Activated naive CD8-positive, alpha-beta T cell treated with anti-CD3 and anti-CD28 coated beads, Interleukin-2, amount 10 ng/mL, durations not matched to agents 7 days and 5 days (primary cell): ENCODE measurements around the gene PCMTD2. TPM values are rescaled to one million over a fixed set of nuclear protein-coding genes. Genes with fewer than 3 reads are reported as not detected.

ENCODE experiments used
- ATAC-seq: fragments of 150-1000 bp; cut with Tn5 transposase; one replicate; pipeline ENCODE4 v1.10.0; 2021; ENCODE audit warnings: low read depth, moderate library complexity
- POLR2A ChIA-PET: fragments of 350-600 bp; sonication (Branson Sonifier 250); formaldehyde crosslinking; loops from one replicate; lab custom pipeline; 2021; ENCODE audit warnings: antibody characterized with exemption; lab: Charles Lee
- DNase-seq: peaks from one replicate; pipeline ENCODE4 v3.0.0; 2021
- H3K27ac Mint-ChIP-seq: one replicate; pipeline ENCODE4 v1.8.0; 2022; ENCODE audit warnings: mild to moderate bottlenecking, mixed read lengths
- H3K27me3 Mint-ChIP-seq: one replicate; pipeline ENCODE4 v1.8.0; 2022; ENCODE audit warnings: mild to moderate bottlenecking, moderate library complexity, mixed read lengths
- H3K36me3 Mint-ChIP-seq: one replicate; pipeline ENCODE4 v1.8.0; 2021; ENCODE audit warnings: mild to moderate bottlenecking, mixed read lengths
- H3K4me1 Mint-ChIP-seq: one replicate; pipeline ENCODE4 v1.8.0; 2021; ENCODE audit warnings: mixed read lengths
- H3K4me3 Mint-ChIP-seq: one replicate; pipeline ENCODE4 v1.8.0; 2022; ENCODE audit warnings: mild to moderate bottlenecking, moderate library complexity, mixed read lengths
- H3K9me3 Mint-ChIP-seq: one replicate; pipeline ENCODE4 v1.8.0; 2021; ENCODE audit warnings: mixed read lengths
- total RNA-seq, 2 experiments: library from RNA; stranded (reverse); gene quantifications; one replicate each; pipeline ENCODE4 v1.2.3, GENCODE V29; 2021

Gene PCMTD2
- total RNA-seq, result 10 to 100 TPM; 74.5 to 83.1 TPM

- peaks cover 27% of the 10 kb centered on the region for H3K4me1 Mint-ChIP-seq
- H3K27me3 Mint-ChIP-seq, result peaks cover 6% of the 10 kb centered on the region
- DNase-seq (peak; percentile 97), ATAC-seq (peak; percentile 94)
- POLR2A ChIA-PET, result interaction anchor here (0.6 to 1.9 kb wide), 5 partner anchors 9 to 620 kb away, joined by 3 to 6 read pairs (median 3); no protein-coding TSS in a partner anchor
- H3K4me3 Mint-ChIP-seq, result peak within 1 kb of the TSS; percentile 88
- peak within 1 kb of the TSS; percentile 93 for H3K27ac Mint-ChIP-seq
- H3K36me3 Mint-ChIP-seq, result no peaks in the 10 kb centered on the region
- no peaks in the 10 kb centered on the region for H3K9me3 Mint-ChIP-seq
Measured at GRCh38 chr20:64255361-64256281, at the start of gene PCMTD2. PCMTD2 (plus strand) TSS chr20:64255748; CDS start chr20:64259966, 4,218 bp downstream.

GRCh38 chr20:64206614-64207013 is 48.9 kb upstream of the PCMTD2 start:
- Mint-ChIP-seq H3K4me1 (no peaks in the 10 kb centered on the region), H3K27ac (no peak overlapping the region), H3K9me3 (no peaks in the 10 kb centered on the region), H3K36me3 (no peaks in the 10 kb centered on the region), H3K27me3 (no peaks in the 10 kb centered on the region), H3K4me3 (no peak overlapping the region)
- no peak for ATAC-seq
- POLR2A ChIA-PET, result no interaction called here
- no peak for DNase-seq

GRCh38 chr20:64207641-64208590 is 47.6 kb upstream of the PCMTD2 start:
- no peaks in the 10 kb centered on the region for H3K9me3 Mint-ChIP-seq
- no peaks in the 10 kb centered on the region for H3K4me1 Mint-ChIP-seq
- H3K4me3 Mint-ChIP-seq, result no peak overlapping the region
- no peaks in the 10 kb centered on the region for H3K36me3 Mint-ChIP-seq
- POLR2A ChIA-PET, result no interaction called here
- H3K27me3 Mint-ChIP-seq, result no peaks in the 10 kb centered on the region
- DNase-seq, result no peak
- H3K27ac Mint-ChIP-seq, result no peak overlapping the region
- ATAC-seq, result no peak

- no peaks in the 10 kb centered on the region for H3K9me3 Mint-ChIP-seq
- DNase-seq (no peak), ATAC-seq (no peak)
- H3K4me1 Mint-ChIP-seq, result no peaks in the 10 kb centered on the region
- no peaks in the 10 kb centered on the region for H3K27me3 Mint-ChIP-seq
- no peak overlapping the region for H3K27ac Mint-ChIP-seq
- no peaks in the 10 kb centered on the region for H3K36me3 Mint-ChIP-seq
- no peak overlapping the region for H3K4me3 Mint-ChIP-seq
- POLR2A ChIA-PET, result no interaction called here
Measured at GRCh38 chr20:64209148-64209547, 46.4 kb upstream of the PCMTD2 start.

GRCh38 chr20:64210656-64211369 is 44.7 kb upstream of the PCMTD2 start:
- H3K4me1 Mint-ChIP-seq, result peaks cover 10% of the 10 kb centered on the region
- H3K36me3 Mint-ChIP-seq, result no peaks in the 10 kb centered on the region
- H3K4me3 Mint-ChIP-seq, result no peak overlapping the region
- no peaks in the 10 kb centered on the region for H3K27me3 Mint-ChIP-seq
- POLR2A ChIA-PET, result no interaction called here
- ATAC-seq (no peak), DNase-seq (no peak)
- H3K9me3 Mint-ChIP-seq, result no peaks in the 10 kb centered on the region
- H3K27ac Mint-ChIP-seq, result no peak overlapping the region

- POLR2A ChIA-PET, result no interaction called here
- Mint-ChIP-seq H3K27ac (no peak overlapping the region), H3K9me3 (no peaks in the 10 kb centered on the region), H3K27me3 (no peaks in the 10 kb centered on the region), H3K36me3 (no peaks in the 10 kb centered on the region), H3K4me1 (peaks cover 10% of the 10 kb centered on the region), H3K4me3 (no peak overlapping the region)
- no peak for DNase-seq
- no peak for ATAC-seq
Measured at GRCh38 chr20:64211874-64212658, 43.5 kb upstream of the PCMTD2 start.

GRCh38 chr20:64212755-64213154 is 42.8 kb upstream of the PCMTD2 start:
- no peaks in the 10 kb centered on the region for H3K9me3 Mint-ChIP-seq
- no peak overlapping the region for H3K27ac Mint-ChIP-seq
- no peaks in the 10 kb centered on the region for H3K36me3 Mint-ChIP-seq
- no peak for DNase-seq
- H3K4me3 Mint-ChIP-seq, result no peak overlapping the region
- no peaks in the 10 kb centered on the region for H3K27me3 Mint-ChIP-seq
- H3K4me1 Mint-ChIP-seq, result peaks cover 10% of the 10 kb centered on the region
- POLR2A ChIA-PET, result no interaction called here
- ATAC-seq, result no peak

- Mint-ChIP-seq H3K9me3 (no peaks in the 10 kb centered on the region), H3K4me1 (peaks cover 10% of the 10 kb centered on the region), H3K4me3 (no peak overlapping the region), H3K27ac (no peak overlapping the region), H3K36me3 (no peaks in the 10 kb centered on the region), H3K27me3 (peaks cover 2% of the 10 kb centered on the region)
- POLR2A ChIA-PET, result no interaction called here
- DNase-seq (no peak), ATAC-seq (no peak)
Measured at GRCh38 chr20:64214113-64214512, 41.4 kb upstream of the PCMTD2 start.

GRCh38 chr20:64214952-64215351 is 40.6 kb upstream of the PCMTD2 start:
- DNase-seq (no peak), ATAC-seq (no peak)
- Mint-ChIP-seq H3K27ac (no peak overlapping the region), H3K4me3 (no peak overlapping the region), H3K9me3 (no peaks in the 10 kb centered on the region), H3K36me3 (no peaks in the 10 kb centered on the region), H3K4me1 (peaks cover 10% of the 10 kb centered on the region), H3K27me3 (peaks cover 2% of the 10 kb centered on the region)
- POLR2A ChIA-PET, result no interaction called here

GRCh38 chr20:64216036-64216435 is 39.5 kb upstream of the PCMTD2 start:
- DNase-seq, result no peak

GRCh38 chr20:64216910-64217309 is 38.6 kb upstream of the PCMTD2 start:
- ATAC-seq (no peak), DNase-seq (no peak)
- H3K4me1 Mint-ChIP-seq, result peaks cover 10% of the 10 kb centered on the region
- no peaks in the 10 kb centered on the region for H3K9me3 Mint-ChIP-seq
- H3K27me3 Mint-ChIP-seq, result peaks cover 2% of the 10 kb centered on the region
- no peaks in the 10 kb centered on the region for H3K36me3 Mint-ChIP-seq
- no peak overlapping the region for H3K4me3 Mint-ChIP-seq
- POLR2A ChIA-PET, result no interaction called here
- no peak overlapping the region for H3K27ac Mint-ChIP-seq

More at GRCh38 chr20:64216036-64216435, 39.5 kb upstream of the PCMTD2 start:
- POLR2A ChIA-PET, result no interaction called here
- Mint-ChIP-seq H3K4me1 (peaks cover 10% of the 10 kb centered on the region), H3K36me3 (no peaks in the 10 kb centered on the region), H3K27me3 (peaks cover 2% of the 10 kb centered on the region), H3K27ac (no peak overlapping the region), H3K9me3 (no peaks in the 10 kb centered on the region), H3K4me3 (no peak overlapping the region)
- no peak for ATAC-seq

- Mint-ChIP-seq H3K4me3 (no peak overlapping the region), H3K4me1 (peaks cover 10% of the 10 kb centered on the region), H3K27ac (no peak overlapping the region), H3K36me3 (no peaks in the 10 kb centered on the region), H3K27me3 (peaks cover 2% of the 10 kb centered on the region), H3K9me3 (no peaks in the 10 kb centered on the region)
- DNase-seq, result no peak
- ATAC-seq, result no peak
- POLR2A ChIA-PET, result no interaction called here
Measured at GRCh38 chr20:64217539-64218221, 37.9 kb upstream of the PCMTD2 start.
